Islet of Langerhans (tissue), 1 donor: Measurements from ENCODE around the gene CDC14A.
A peak's percentile ranks its signal among the peaks of the same experiment; 100 is the strongest.

Source experiments
- FAIRE-seq: peaks from one replicate; lab custom pipeline; 2011; peaks lifted over from hg19 to GRCh38; lab: Jason Lieb, UNC

Gene CDC14A

DNA sequence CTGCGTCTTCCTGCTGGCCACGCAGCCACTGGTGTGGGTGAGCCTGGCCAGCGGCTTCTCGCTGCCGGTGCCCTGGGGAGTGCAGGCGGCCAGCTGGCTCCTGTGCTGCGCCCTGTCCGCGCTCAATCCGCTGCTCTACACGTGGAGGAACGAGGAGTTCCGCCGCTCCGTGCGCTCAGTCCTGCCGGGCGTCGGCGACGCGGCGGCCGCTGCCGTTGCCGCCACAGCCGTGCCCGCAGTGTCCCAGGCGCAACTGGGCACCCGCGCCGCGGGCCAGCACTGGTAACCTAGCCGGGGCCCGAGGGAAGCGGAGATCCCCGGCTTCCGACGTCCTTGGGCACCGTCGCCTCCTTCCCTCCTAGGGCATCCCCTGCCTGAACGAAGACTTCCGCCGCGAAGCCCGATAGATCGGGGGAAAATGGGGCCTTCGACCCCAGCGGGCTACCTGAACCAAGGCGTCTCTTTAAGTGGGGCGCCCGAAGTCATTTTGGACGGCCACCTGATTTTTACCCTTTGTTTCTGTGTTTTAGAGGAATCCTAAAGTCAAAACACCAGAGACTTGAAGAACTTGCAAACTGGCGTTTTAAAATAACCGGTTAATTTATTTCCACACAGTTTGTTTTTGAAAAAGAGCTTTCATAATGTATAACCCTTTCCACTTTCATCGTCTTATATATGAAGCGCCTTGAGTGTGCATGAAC, 187.7 kb downstream of the CDC14A start:
- FAIRE-seq: no peak

DNA sequence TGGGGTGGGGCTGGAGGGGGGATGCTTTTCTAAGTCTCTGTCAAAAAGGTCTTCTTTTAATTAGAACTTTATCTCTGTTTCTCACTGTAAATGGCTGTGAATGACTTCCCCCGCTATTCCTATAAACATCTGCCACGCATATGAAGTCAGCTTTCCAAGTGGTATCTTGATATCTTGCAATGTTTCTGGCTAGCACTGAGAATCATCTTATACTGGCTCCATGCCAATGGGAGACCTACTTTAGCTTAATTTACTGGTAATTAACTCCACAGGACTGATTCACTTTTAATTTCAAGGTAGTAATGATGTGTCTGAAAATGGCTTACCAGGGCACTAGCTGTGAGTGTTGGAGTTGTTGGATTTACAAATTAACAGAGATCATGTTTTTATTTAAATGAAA, 190.0 kb downstream of the CDC14A start:
- FAIRE-seq: no peak

DNA sequence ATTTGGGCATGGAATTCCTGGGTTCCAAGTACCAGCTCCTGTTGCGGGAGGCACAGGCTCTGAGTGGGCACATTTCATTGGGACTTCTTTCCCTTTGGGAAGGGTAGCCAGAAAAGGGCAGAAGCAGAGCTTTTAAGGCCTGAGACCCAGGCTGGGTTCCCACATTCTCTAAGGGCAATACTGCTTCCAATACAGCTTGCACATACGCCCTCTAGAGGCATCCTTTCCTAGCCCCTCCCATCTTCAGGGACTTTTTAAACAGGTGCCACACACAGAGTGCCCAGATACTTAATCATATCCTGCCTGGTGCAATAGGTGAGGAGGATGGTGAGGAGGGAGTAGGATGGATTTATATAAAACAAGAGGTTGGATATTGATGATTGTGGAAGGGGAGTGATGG, 191.3 kb downstream of the CDC14A start:
- no peak for FAIRE-seq

DNA sequence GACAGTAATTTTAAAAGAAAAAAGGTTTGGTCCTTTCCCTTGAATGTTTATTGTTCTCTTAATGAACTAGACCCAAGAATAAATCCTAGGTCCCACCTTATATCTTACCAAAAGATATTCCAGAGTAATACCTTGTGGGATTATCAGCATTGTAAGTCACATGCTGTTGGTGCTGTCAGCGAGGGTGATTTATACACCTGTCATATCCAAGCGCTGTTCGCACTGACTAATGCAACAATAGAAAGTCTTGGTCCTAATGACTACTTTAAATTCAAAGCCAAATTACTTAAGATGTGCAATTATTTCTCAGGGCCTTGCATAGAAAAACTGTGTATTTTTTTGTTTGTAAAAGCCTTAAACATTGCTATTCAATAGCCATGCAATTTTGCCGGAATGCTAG, 192.5 kb downstream of the CDC14A start:
- FAIRE-seq: no peak

DNA sequence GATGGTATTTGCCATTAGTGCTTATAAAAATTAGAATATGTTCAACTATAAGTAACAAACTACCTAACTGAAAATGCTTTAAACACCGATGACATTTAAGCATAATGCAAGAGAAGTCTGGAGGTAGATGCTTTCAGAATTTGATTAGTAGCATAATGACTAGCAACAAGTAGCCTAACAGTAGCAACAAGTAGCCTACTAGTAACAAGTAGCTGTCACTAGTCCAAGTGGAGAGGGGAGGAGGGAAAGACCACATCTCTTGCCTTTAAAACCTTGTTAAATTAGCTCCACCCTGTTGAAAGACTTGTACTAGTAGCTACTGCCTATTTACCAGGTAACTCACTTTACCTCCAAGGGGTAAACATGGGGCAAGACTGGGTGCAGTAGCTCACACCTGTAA, 193.5 kb downstream of the CDC14A start:
- no peak for FAIRE-seq

DNA sequence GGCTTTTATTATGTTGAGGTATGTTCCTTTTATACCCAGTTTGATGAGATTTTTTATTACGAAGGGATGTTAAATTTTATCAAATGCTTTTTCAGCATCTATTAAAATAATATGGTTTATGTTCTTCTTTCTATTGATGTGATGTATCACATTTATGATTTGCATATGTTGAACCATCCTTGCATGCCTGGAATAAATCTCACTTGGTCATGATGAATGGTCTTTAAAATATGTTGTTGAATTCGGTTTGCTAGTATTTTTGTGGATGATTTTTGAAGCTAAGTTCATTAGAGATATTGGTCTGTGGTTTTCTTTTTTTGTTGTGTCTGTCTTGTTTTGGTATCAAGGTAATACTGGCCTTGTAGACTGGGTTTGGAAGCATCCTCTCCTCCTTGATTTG, 199.7 kb downstream of the CDC14A start:
- no peak for FAIRE-seq

DNA sequence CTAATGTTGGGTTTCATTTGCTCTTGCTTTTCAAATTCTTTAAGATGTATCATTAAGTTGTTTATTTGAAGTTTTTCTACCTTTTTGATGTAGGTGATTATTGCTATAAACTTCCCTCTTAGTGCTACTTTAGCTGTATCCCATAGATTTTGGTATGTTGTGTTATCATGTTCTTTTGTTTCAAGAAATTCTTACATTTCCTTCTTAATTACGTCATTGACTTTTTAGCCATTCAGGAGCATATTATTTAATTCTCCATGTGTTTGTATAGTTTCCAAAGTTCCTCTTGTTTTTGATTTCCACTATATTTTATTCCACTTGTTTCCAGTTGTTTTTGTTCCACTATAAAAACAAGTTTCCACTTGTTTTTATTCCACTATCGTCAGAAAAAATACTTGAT, 200.6 kb downstream of the CDC14A start:
- peak; percentile 5 for FAIRE-seq

DNA sequence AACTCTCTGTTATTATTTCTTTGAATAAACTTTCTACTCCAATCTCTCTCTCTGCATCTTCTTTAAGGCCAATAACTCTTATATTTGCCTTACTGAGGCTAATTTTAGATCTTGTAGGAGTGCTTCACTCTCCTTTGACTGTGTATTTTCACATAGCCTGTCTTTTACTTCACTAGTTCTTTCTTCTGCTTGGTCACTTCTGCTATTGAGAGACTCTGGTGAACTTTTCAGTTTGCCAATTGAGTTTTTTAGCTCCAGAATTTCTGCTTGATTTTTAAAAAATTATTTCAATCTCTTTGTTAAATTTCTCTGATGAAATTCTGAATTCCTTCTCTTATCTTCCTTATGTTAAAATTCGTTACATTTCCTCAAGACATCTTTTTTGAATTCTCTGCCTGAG, 203.9 kb downstream of the CDC14A start:
- FAIRE-seq: no peak

DNA sequence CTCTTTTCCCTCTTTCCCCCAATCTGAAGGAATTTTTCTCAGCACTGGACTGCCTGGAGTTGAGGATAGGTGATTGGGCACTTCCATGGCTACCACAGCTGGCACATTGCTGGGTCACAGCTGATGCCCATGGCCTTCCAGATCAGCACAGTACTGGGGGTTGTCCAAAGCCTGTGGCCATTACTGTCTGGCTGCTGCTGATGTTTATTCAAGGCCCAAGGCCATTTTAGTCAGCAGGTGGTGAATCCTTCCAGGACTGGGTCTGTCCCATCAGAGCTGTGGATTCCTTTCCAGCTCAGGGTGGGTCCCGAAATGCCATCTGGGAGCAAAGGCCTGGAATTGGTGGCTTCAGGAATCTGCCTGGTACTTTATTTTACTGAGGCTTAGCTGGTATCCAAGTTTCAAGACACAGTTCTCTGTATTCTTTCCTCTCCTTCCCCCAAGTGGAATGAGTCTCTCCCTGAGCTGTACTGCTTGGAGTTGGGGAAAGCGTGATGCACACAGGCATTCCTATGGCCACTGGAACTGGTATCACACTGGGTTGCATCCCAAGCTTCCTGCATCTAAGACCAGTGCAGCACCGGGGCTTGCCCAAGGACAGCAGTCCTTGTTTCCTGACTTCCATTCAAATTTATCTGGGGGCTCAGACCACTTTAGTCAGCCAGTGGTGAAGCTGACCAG, 204.8 kb downstream of the CDC14A start:
- no peak for FAIRE-seq

DNA sequence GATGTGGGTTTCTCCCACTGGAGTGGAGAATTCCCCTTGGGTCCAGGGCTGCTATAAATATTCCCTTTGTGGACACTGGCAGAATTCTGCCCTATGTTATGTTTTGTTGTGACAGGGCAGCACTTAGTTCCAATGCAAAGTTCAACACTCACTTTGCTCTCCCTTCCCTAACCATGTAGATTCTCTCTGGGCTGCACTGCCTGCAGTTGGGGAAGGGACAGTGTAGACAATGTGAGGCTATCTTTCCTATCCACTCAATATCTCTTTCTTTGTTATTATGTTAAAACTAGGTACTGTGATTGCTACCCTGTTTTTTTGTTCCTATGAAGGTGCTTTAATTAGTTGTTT, 205.3 kb downstream of the CDC14A start:
- no peak for FAIRE-seq

DNA sequence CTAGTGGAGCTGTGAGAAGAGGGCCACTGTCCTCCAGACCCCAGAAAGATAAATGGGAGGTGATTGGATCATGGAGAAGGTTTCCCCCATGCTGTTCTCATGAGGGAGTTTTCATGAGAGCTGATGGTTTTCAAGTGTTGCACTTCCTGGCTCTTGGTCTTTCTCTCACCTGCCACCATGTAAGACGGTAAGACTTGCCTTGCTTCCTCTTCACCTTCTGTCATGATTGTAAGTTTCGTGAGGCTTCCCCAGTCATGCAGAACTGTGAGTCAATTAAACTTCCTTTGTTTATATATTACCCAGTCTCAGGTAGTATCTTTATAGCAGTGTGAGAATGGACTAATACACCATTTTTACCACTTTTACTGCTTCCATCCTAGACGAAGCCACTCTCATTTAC, 213.2 kb downstream of the CDC14A start:
- FAIRE-seq: no peak

DNA sequence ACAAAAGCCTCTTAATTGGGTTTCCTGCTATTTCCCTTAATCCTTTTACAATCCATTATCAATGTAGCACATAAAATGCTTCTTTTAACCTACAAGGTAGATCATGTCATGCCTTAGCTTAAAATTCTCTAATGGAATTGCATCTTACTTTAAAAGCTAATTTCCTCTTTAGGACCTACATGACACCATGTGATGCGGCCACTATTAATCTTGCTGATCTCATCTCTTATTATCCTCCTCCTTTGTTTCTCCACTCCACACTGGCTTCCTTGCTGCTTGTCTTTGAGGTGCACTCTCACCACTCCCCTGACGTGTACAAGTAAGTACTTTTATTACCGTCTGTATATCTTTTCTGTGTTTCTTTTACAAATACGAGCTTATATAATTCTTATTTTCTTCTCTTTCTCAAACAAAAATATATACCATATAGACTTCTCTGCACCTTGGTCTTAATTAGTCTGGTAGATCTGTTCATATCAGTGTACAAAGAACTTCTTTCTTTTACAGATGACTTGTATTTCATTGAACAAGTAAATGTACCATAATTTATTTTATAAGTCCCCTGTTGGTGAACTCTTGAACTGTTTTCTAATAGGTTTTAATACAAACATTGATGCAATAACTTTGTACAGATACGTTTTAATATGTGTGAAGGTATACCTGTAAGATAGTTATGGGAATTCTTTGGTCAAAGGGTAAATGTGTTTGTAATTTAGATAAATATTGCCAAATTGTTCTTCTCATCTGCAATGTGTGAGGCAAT, 213.8 kb downstream of the CDC14A start:
- no peak for FAIRE-seq

DNA sequence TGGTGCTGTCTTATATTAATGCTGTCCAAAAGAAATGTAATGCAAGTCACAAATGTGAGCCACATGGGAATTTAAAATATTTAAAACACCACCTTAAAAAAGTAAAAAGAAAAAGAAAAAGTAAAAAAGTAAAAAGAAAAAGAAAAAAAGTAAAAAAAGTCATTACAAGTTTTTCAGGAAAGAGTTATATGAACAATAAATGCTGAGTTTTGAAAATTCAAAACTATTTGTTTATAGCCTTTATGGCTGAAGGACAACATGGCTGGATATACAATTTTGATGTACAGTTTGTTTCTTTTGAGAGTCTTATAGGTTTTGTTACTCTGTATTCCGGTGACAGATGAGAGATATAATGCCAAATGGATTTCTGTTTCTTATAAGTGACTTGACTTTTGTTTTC, 214.8 kb downstream of the CDC14A start:
- FAIRE-seq: no peak
